ENCODE measurements around the gene PTCH2.
A peak's percentile ranks its signal among the peaks of the same experiment; 100 is the strongest.
"Not testable (repeated sequence)": the region's sequence is repeated elsewhere in the genome, so short reads cannot be mapped to it uniquely, and the experiment has no call there.

Gene PTCH2

GRCh38 chr1:44817771-44818495 is 25.1 kb downstream of the PTCH2 start:
- DNase-seq = no peak

GRCh38 chr1:44817307-44817706 is 25.7 kb downstream of the PTCH2 start:
- no peak for DNase-seq

- not testable (repeated sequence) for DNase-seq
Observed at GRCh38 chr1:44815926-44816325, 27.1 kb downstream of the PTCH2 start.

GRCh38 chr1:44812822-44813543 is 30.1 kb downstream of the PTCH2 start:
- DNase-seq = no peak

GRCh38 chr1:44811234-44811633 is 31.8 kb downstream of the PTCH2 start:
- no peak for DNase-seq

GRCh38 chr1:44810762-44811105 is 32.3 kb downstream of the PTCH2 start:
- DNase-seq = not testable (repeated sequence)

GRCh38 chr1:44810101-44810761 is 32.8 kb downstream of the PTCH2 start:
- no peak for DNase-seq

- DNase-seq = peak; percentile 61
Observed at GRCh38 chr1:44808938-44809917, 33.8 kb downstream of the PTCH2 start.

GRCh38 chr1:44808063-44808937 is 34.8 kb downstream of the PTCH2 start, which contains the start of gene BTBD19:
BTBD19 (plus strand) TSS chr1:44808523; CDS start chr1:44808821, 298 bp downstream.
- peak; percentile 43 for DNase-seq

GRCh38 chr1:44807364-44808062 is 35.5 kb downstream of the PTCH2 start:
- DNase-seq = peak; percentile 95

GRCh38 chr1:44806704-44807363 is 36.2 kb downstream of the PTCH2 start, which contains the start of gene DYNLT4:
DYNLT4 (minus strand) TSS chr1:44807351; CDS start chr1:44806668, 683 bp downstream.
- no peak for DNase-seq

- no peak for DNase-seq
Observed at GRCh38 chr1:44806025-44806703, 36.9 kb downstream of the PTCH2 start.

GRCh38 chr1:44805311-44806024 is 37.6 kb downstream of the PTCH2 start:
- DNase-seq = no peak

GRCh38 chr1:44803312-44804095 is 39.5 kb downstream of the PTCH2 start:
- DNase-seq = no peak

GRCh38 chr1:44803062-44803311 is 40.1 kb downstream of the PTCH2 start:
- DNase-seq = no peak

GRCh38 chr1:44802306-44803061 is 40.6 kb downstream of the PTCH2 start:
- DNase-seq = no peak

GRCh38 chr1:44801491-44802305 is 41.4 kb downstream of the PTCH2 start:
- DNase-seq = peak; percentile 21
